HepG2 (cell line): ENCODE results near the gene RTEL1. TPM values are rescaled to one million over a fixed set of nuclear protein-coding genes. Genes with fewer than 3 reads are reported as not detected.
A peak's percentile ranks its signal among the peaks of the same experiment; 100 is the strongest.

Experiments
- CHCHD3 ChIP-seq: sonication (generic); formaldehyde crosslinking; IDR thresholded peaks from 2 replicates; pipeline ENCODE4 v1.8.0; 2022; ENCODE audit warnings: mild to moderate bottlenecking, missing genetic modification reagents, moderate library complexity
- LCORL ChIP-seq, 2 experiments: fragments of 450-650 bp in 1 of 2; sonication (generic) in 1 of 2; formaldehyde crosslinking in 1 of 2; IDR thresholded peaks; 2 replicates each; pipeline versions ENCODE4 v1.5.0 to v1.6.1; 2017 to 2020; ENCODE audit warnings: antibody characterized with exemption in 1 of 2, missing genetic modification reagents in 1 of 2
- NCOA5 ChIP-seq: sonication (generic); formaldehyde crosslinking; IDR thresholded peaks from 2 replicates; pipeline ENCODE4 v1.4.0; 2020; ENCODE audit warnings: missing genetic modification reagents
- NFYC ChIP-seq: IDR thresholded peaks from 2 replicates; pipeline ENCODE4 v1.6.1; 2016; ENCODE audit warnings: missing genetic modification reagents, missing compliant biosample characterization
- UBTF ChIP-seq: sonication (generic); formaldehyde crosslinking; IDR thresholded peaks from 2 replicates; pipeline ENCODE4 v1.4.0; 2020; ENCODE audit warnings: mild to moderate bottlenecking, missing genetic modification reagents
- ZNF703 ChIP-seq: sonication (generic); formaldehyde crosslinking; IDR thresholded peaks from 2 replicates; pipeline ENCODE4 v1.5.1; 2020; ENCODE audit warnings: missing genetic modification reagents, mild to moderate bottlenecking, moderate library complexity, borderline replicate concordance
- ZNF770 ChIP-seq: sonication (generic); formaldehyde crosslinking; IDR thresholded peaks from 2 replicates; pipeline ENCODE4 v1.5.0; 2020; ENCODE audit warnings: mild to moderate bottlenecking, missing genetic modification reagents
- ZSCAN25 ChIP-seq: sonication (generic); formaldehyde crosslinking; IDR thresholded peaks from 2 replicates; pipeline ENCODE4 v1.8.0; 2022; ENCODE audit warnings: mild to moderate bottlenecking, missing genetic modification reagents
- polyA plus RNA-seq, 8 experiments: library from polyadenylated mRNA; depleted of rRNA in 3 of 8; stranded (reverse) in 7 of 8; unstranded in 1 of 8; fragments of >200 nt; fragmentation: Illumina TruSeq in 4 of 8; extraction: Trizol in 4 of 8; gene quantifications; 2 replicates each; pipeline versions ENCODE4 v1.2.1 to v1.2.3, GENCODE V29; 2011 to 2016; ENCODE audit warnings: low read depth in 4 of 8, missing spikeins in 1 of 8, mixed read lengths in 1 of 8; ENCODE audit not compliant: insufficient read depth in 1 of 8
- total RNA-seq, 5 experiments: library from RNA; depleted of rRNA; stranded (reverse); fragments of >200 nt; fragmentation: Illumina TruSeq; extraction: Trizol; gene quantifications; 2 replicates each; pipeline ENCODE4 v1.2.3, GENCODE V29; 2016; ENCODE audit warnings: low read depth in 1 of 5
- TF ChIP-seq, protein P1 (sequence below): sonication (generic); formaldehyde crosslinking; IDR thresholded peaks from 2 replicates; pipeline ENCODE4 v1.5.0; 2020; ENCODE audit warnings: missing genetic modification reagents
- TF ChIP-seq, protein P2 (sequence below): sonication (generic); formaldehyde crosslinking; conservative IDR thresholded peaks from 2 replicates; pipeline ENCODE4 v1.4.0; 2020; ENCODE audit warnings: missing genetic modification reagents

RTEL1 gene
- total and polyA plus RNA-seq, 2 of the 13 experiments (the other 11 are each of a cell fraction or from before 2014, with no cell fraction given), result 21.8 to 36.4 TPM

DNA sequence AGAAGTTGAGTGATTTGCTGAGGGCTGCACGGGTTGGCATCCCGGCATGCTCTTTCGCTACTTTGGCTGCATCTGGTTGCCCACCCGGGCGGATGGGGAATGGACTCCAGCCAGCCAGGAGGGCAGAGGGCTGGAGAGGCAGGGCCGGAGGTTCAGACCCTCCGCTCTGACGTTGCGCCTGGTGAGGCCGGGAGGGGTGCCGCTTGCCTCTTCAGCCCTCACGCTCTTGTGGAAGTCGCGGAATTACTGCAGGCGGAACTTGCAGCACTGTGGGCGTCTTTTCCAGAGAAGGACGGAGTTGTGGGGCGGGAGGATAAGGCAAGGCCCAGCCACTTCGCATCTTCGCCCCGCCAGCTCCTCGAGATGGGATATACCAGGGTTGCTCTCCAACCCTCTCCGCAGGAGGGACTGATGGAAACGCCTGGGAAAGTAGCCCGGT is 656 bp downstream of the RTEL1 start (continued):
- TF ChIP-seq UBTF (CRISPR knock-in tag) (peak; percentile 2; the same call in 1 of the 2 replicates), ZSCAN25 (peak; percentile 7; the same call in 1 of the 2 replicates), LCORL (IDR thresholded peaks at IDR 0.05) (no peak), LCORL (CRISPR knock-in tag; IDR thresholded peaks at IDR 0.05) (0 out of 2 replicates have a peak, but pooled peaks have one; percentile 1), NFYC (no peak), ZNF703 (CRISPR knock-in tag) (0 out of 2 replicates have a peak, but pooled peaks have one; percentile 24), ZNF770 (CRISPR knock-in tag) (peak; percentile 11), CHCHD3 (CRISPR knock-in tag) (0 out of 2 replicates have a peak, but pooled peaks have one; percentile 12), NCOA5 (CRISPR knock-in tag) (no peak)
- TF ChIP-seq, protein P1, sequence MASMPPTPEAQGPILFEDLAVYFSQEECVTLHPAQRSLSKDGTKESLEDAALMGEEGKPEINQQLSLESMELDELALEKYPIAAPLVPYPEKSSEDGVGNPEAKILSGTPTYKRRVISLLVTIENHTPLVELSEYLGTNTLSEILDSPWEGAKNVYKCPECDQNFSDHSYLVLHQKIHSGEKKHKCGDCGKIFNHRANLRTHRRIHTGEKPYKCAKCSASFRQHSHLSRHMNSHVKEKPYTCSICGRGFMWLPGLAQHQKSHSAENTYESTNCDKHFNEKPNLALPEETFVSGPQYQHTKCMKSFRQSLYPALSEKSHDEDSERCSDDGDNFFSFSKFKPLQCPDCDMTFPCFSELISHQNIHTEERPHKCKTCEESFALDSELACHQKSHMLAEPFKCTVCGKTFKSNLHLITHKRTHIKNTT (CRISPR knock-in tag), result 0 out of 2 replicates have a peak, but pooled peaks have one; percentile 35
- TF ChIP-seq, protein P2, sequence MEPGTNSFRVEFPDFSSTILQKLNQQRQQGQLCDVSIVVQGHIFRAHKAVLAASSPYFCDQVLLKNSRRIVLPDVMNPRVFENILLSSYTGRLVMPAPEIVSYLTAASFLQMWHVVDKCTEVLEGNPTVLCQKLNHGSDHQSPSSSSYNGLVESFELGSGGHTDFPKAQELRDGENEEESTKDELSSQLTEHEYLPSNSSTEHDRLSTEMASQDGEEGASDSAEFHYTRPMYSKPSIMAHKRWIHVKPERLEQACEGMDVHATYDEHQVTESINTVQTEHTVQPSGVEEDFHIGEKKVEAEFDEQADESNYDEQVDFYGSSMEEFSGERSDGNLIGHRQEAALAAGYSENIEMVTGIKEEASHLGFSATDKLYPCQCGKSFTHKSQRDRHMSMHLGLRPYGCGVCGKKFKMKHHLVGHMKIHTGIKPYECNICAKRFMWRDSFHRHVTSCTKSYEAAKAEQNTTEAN (CRISPR knock-in tag), result 0 out of 2 replicates have a peak, but pooled peaks have one; percentile 12
- TF ChIP-seq, all 625 proteins: peak for 88
